H1 (cell line): ENCODE data around the gene COL6A5. TPM values are rescaled to one million over a fixed set of nuclear protein-coding genes. Genes with fewer than 3 reads are reported as not detected.

Source experiments
- BACH1 ChIP-seq: IDR thresholded peaks from 2 replicates; pipeline ENCODE4 v1.6.1; 2012; ENCODE audit warnings: low read length, improper control_type of control experiment
- BRCA1 ChIP-seq: IDR thresholded peaks from 2 replicates; pipeline ENCODE4 v1.6.1; 2012; ENCODE audit warnings: low read depth, low read length, improper control_type of control experiment
- CBX5 ChIP-seq: fragments of 300-800, 300-1000 bp; sonication (generic); IDR thresholded peaks from 2 replicates; pipeline ENCODE4 v1.7.1; 2016; ENCODE audit warnings: antibody characterized with exemption, low read length, low read depth
- CEBPB ChIP-seq: IDR thresholded peaks from 2 replicates; pipeline ENCODE4 v1.6.1; 2012; ENCODE audit warnings: low read depth, low read length
- CTBP2 ChIP-seq: IDR thresholded peaks from 2 replicates; pipeline ENCODE4 v1.7.0; 2011; ENCODE audit warnings: borderline replicate concordance, mild to moderate bottlenecking, moderate library complexity, mixed read lengths, low read length; ENCODE audit not compliant: insufficient read depth, insufficient read length
- MAFK ChIP-seq: IDR thresholded peaks from 2 replicates; pipeline ENCODE4 v1.6.1; 2012; ENCODE audit warnings: low read depth, mild to moderate bottlenecking, improper control_type of control experiment, low read length
- NANOG ChIP-seq: IDR thresholded peaks from 2 replicates; pipeline ENCODE4 v1.6.1; 2011; ENCODE audit warnings: low read length, low read depth, mild to moderate bottlenecking, inconsistent platforms; ENCODE audit not compliant: insufficient read depth, poor library complexity, severe bottlenecking
- RBBP5 ChIP-seq: IDR thresholded peaks from 2 replicates; pipeline ENCODE4 v1.7.1; 2012; ENCODE audit warnings: low read depth, mild to moderate bottlenecking, inconsistent platforms, low read length, moderate library complexity, borderline replicate concordance
- SP1 ChIP-seq: IDR thresholded peaks from 2 replicates; pipeline ENCODE4 v1.6.1; 2011; ENCODE audit warnings: low read depth, low read length
- polyA plus RNA-seq, 7 experiments: library from polyadenylated mRNA; depleted of rRNA in 3 of 7; stranded (reverse) in 5 of 7; unstranded in 2 of 7; fragments of >200 nt in 5 of 7; fragments of 200-250 nt in 2 of 7; gene quantifications; 1 replicate in 5 of 7; 2 replicates in 1 of 7; 4 replicates in 1 of 7; pipeline versions ENCODE4 v1.2.1 to v1.2.3, GENCODE V29; 2011 to 2013; ENCODE audit warnings: missing spikeins in 2 of 7, mixed read lengths in 2 of 7
- total RNA-seq: library from RNA; stranded (reverse); fragmentation: NEBNext Ultra II Directional; extraction: Animal tissue kit (Norgen Biotek cat#: 25700); gene quantifications from 2 replicates; pipeline ENCODE4 v1.2.1, GENCODE V29; 2021
- TF ChIP-seq, protein P1 (sequence below): fragments of 300-600 bp; sonication (generic); IDR thresholded peaks from 2 replicates; pipeline ENCODE4 v1.7.1; 2012; ENCODE audit warnings: low read length, moderate library complexity, mild to moderate bottlenecking, inconsistent platforms; ENCODE audit not compliant: insufficient replicate concordance

Gene COL6A5
- total and polyA plus RNA-seq, 2 of the 8 experiments (the other 6 are each of a cell fraction or from before 2014, with no cell fraction given), result 0.05 to 0.06 TPM

DNA sequence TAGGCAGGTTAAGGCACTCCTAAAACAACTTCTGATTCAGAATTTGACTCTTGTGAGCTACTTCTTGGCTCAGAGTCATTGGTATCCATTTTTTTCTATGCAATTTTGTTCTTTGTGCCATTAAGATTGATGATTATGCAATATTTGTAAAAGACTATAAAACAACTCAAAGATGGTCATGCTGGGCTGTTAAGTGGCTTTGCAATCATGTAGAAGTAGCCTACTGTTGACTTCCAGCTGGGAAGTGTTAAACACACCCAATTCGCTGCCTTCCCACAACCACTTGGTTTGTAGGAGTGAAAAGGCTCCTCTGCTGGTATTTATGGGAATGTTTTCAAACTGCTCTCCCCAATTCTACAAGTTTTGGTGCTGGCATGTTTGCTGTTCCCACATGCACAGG, 96.8 kb downstream of the COL6A5 start (continued):
- TF ChIP-seq NANOG (peak; percentile 90), SP1 (no peak), CEBPB (peak; percentile 79), MAFK (no peak), RBBP5 (no peak), BRCA1 (no peak), CBX5 (no peak), BACH1 (no peak), CTBP2 (no peak)
- TF ChIP-seq, protein P1, sequence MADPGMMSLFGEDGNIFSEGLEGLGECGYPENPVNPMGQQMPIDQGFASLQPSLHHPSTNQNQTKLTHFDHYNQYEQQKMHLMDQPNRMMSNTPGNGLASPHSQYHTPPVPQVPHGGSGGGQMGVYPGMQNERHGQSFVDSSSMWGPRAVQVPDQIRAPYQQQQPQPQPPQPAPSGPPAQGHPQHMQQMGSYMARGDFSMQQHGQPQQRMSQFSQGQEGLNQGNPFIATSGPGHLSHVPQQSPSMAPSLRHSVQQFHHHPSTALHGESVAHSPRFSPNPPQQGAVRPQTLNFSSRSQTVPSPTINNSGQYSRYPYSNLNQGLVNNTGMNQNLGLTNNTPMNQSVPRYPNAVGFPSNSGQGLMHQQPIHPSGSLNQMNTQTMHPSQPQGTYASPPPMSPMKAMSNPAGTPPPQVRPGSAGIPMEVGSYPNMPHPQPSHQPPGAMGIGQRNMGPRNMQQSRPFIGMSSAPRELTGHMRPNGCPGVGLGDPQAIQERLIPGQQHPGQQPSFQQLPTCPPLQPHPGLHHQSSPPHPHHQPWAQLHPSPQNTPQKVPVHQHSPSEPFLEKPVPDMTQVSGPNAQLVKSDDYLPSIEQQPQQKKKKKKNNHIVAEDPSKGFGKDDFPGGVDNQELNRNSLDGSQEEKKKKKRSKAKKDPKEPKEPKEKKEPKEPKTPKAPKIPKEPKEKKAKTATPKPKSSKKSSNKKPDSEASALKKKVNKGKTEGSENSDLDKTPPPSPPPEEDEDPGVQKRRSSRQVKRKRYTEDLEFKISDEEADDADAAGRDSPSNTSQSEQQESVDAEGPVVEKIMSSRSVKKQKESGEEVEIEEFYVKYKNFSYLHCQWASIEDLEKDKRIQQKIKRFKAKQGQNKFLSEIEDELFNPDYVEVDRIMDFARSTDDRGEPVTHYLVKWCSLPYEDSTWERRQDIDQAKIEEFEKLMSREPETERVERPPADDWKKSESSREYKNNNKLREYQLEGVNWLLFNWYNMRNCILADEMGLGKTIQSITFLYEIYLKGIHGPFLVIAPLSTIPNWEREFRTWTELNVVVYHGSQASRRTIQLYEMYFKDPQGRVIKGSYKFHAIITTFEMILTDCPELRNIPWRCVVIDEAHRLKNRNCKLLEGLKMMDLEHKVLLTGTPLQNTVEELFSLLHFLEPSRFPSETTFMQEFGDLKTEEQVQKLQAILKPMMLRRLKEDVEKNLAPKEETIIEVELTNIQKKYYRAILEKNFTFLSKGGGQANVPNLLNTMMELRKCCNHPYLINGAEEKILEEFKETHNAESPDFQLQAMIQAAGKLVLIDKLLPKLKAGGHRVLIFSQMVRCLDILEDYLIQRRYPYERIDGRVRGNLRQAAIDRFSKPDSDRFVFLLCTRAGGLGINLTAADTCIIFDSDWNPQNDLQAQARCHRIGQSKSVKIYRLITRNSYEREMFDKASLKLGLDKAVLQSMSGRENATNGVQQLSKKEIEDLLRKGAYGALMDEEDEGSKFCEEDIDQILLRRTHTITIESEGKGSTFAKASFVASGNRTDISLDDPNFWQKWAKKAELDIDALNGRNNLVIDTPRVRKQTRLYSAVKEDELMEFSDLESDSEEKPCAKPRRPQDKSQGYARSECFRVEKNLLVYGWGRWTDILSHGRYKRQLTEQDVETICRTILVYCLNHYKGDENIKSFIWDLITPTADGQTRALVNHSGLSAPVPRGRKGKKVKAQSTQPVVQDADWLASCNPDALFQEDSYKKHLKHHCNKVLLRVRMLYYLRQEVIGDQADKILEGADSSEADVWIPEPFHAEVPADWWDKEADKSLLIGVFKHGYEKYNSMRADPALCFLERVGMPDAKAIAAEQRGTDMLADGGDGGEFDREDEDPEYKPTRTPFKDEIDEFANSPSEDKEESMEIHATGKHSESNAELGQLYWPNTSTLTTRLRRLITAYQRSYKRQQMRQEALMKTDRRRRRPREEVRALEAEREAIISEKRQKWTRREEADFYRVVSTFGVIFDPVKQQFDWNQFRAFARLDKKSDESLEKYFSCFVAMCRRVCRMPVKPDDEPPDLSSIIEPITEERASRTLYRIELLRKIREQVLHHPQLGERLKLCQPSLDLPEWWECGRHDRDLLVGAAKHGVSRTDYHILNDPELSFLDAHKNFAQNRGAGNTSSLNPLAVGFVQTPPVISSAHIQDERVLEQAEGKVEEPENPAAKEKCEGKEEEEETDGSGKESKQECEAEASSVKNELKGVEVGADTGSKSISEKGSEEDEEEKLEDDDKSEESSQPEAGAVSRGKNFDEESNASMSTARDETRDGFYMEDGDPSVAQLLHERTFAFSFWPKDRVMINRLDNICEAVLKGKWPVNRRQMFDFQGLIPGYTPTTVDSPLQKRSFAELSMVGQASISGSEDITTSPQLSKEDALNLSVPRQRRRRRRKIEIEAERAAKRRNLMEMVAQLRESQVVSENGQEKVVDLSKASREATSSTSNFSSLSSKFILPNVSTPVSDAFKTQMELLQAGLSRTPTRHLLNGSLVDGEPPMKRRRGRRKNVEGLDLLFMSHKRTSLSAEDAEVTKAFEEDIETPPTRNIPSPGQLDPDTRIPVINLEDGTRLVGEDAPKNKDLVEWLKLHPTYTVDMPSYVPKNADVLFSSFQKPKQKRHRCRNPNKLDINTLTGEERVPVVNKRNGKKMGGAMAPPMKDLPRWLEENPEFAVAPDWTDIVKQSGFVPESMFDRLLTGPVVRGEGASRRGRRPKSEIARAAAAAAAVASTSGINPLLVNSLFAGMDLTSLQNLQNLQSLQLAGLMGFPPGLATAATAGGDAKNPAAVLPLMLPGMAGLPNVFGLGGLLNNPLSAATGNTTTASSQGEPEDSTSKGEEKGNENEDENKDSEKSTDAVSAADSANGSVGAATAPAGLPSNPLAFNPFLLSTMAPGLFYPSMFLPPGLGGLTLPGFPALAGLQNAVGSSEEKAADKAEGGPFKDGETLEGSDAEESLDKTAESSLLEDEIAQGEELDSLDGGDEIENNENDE, result no peak
